PFSK-1 (cell line): ENCODE data around the gene CASTOR1.

Experiments
- FOXP2 ChIP-seq: optimal IDR thresholded peaks from 2 replicates; pipeline ENCODE3; 2011; ENCODE audit warnings: borderline replicate concordance, control low read depth, inconsistent platforms; ENCODE audit not compliant: insufficient read depth; ENCODE audit errors: extremely low read length, extremely low read depth
- POLR2AphosphoS5 ChIP-seq: IDR thresholded peaks from 2 replicates; pipeline ENCODE4 v1.6.1; 2012; ENCODE audit warnings: low read depth, mild to moderate bottlenecking, control low read depth, low read length, moderate library complexity
- SIN3A ChIP-seq: IDR thresholded peaks from 2 replicates; pipeline ENCODE4 v1.6.1; 2012; ENCODE audit warnings: mild to moderate bottlenecking, low read length, moderate library complexity, borderline replicate concordance; ENCODE audit not compliant: insufficient read depth
- TAF1 ChIP-seq: IDR thresholded peaks from 2 replicates; pipeline ENCODE4 v1.6.1; 2012; ENCODE audit warnings: low read length, control low read depth, borderline replicate concordance; ENCODE audit not compliant: insufficient read depth
- TF ChIP-seq, protein P1 (sequence below), 2 experiments: IDR thresholded peaks; 2 replicates each; pipeline versions ENCODE4 v1.6.1 to v1.8.0; 2011 to 2012; ENCODE audit warnings: low read depth in 2 of 2, low read length in 2 of 2, control low read depth in 1 of 2, inconsistent platforms in 1 of 2, mild to moderate bottlenecking in 1 of 2, moderate library complexity in 1 of 2; ENCODE audit not compliant: insufficient read depth in 1 of 2

CASTOR1 gene

DNA sequence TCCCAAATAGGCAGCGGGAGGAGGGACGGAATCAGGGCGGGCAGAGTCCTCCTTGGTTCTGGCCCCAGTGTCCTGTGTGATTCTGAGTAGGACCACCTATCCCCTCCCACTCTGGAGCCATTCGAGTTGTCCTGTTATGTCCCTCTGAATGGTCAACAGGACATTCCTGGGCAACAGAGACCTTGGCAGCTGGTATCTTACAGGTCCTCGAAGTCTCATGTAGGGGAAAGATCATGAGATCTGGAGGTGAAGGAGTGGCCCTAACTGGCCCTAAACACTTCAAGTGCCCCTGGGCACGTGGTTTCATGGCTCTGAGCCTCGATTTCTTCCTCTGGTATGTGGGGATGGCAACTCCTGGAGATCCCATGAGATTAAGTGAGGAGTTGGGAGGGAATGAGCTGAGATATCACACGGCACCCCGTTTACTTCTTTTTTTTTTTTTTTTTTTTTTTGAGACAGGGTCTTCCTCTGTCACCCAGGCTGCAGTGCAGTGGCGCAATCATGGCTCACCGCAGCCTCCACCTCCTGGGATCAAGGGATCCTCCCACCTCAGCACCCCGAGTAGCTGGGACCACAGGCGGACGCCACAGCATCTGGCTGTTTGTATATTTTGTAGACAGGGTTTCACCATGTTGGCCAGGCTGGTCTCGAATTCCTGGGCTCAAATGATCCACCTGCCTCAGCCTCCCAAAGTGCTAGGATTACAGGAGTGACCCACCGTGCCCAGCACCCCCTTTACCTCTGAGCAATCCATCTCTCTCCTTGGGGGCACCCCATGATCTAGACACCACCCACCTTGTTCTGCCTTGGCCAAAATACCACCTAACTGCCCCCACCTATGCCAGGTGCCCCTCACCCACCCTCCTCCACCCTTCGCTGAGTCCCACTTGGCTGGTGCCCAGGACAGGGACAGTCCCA is 49.6 kb downstream of the CASTOR1 start:
- TF ChIP-seq, protein P1, sequence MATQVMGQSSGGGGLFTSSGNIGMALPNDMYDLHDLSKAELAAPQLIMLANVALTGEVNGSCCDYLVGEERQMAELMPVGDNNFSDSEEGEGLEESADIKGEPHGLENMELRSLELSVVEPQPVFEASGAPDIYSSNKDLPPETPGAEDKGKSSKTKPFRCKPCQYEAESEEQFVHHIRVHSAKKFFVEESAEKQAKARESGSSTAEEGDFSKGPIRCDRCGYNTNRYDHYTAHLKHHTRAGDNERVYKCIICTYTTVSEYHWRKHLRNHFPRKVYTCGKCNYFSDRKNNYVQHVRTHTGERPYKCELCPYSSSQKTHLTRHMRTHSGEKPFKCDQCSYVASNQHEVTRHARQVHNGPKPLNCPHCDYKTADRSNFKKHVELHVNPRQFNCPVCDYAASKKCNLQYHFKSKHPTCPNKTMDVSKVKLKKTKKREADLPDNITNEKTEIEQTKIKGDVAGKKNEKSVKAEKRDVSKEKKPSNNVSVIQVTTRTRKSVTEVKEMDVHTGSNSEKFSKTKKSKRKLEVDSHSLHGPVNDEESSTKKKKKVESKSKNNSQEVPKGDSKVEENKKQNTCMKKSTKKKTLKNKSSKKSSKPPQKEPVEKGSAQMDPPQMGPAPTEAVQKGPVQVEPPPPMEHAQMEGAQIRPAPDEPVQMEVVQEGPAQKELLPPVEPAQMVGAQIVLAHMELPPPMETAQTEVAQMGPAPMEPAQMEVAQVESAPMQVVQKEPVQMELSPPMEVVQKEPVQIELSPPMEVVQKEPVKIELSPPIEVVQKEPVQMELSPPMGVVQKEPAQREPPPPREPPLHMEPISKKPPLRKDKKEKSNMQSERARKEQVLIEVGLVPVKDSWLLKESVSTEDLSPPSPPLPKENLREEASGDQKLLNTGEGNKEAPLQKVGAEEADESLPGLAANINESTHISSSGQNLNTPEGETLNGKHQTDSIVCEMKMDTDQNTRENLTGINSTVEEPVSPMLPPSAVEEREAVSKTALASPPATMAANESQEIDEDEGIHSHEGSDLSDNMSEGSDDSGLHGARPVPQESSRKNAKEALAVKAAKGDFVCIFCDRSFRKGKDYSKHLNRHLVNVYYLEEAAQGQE (IDR thresholded peaks at IDR 0.05; ENCODE audit: insufficient read depth in 1 of 2, low read depth in 2 of 2, low read length in 2 of 2): no peak
- no peak for TF ChIP-seq SIN3A

DNA sequence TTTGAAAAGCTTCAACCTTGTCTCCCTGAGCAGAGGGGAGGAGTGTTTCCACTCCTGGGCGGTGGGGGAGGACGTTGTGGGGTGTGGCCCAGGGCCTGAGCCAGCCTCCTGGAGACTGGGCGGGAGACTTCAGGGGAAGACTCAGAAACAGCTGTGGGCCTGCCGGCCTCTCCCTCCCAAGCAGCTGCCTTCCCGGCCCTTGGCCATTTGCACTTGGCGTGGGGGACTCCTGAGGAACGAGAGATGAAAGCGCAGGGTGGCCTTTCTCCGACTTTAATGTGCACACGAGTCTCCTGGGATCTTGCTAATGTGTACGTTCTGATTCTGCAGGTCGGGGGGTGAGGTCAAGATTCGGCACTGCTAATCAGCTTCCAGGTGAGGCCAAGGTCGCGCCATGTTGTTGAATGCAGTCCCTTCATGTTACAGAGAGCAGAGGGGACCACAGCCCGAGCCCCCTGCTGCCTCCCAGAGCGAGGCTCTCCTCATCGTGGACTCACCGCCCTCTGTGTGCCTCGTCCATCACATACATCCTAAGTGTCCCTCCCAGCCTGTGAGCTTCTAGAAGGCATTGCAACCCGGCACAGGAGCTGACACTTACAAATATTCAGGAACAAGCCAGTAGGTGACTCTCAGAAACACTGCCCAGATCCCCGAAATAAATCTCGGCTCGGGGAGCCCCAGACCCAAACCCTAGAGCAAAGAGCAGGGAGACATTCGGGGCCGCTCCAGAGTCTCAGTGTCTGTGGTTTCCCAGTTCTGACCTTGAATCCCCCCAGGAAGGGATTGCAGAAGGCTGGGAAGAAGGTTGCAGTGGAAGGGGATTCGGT is 50.4 kb downstream of the CASTOR1 start:
- TF ChIP-seq POLR2AphosphoS5 (no peak), FOXP2 (no peak), TAF1 (no peak), SIN3A (no peak)
- TF ChIP-seq, protein P1 (IDR thresholded peaks at IDR 0.05; ENCODE audit: insufficient read depth in 1 of 2, low read depth in 2 of 2, low read length in 2 of 2): no peak

DNA sequence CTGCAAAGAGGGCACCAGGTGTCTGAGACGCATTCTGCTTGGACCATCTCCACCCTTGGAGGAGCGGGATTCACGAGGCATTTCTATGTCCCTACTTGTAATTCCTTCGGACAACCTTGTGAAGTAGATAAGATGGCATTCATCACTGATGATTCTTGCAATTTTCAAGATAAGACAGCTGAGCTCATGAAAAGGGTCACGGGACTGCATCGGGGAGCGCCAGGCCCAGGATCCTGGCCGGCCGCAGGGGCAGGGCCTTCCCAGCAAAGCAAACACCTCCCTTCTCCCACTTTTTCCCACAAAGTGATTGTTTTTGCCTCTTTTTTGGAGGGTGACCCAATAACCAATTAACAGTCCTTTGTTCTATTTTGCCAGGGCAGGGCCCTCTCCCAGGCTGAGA is 51.2 kb downstream of the CASTOR1 start:
- TF ChIP-seq TAF1 (no peak), FOXP2 (no peak), POLR2AphosphoS5 (no peak), SIN3A (no peak)
- TF ChIP-seq, protein P1 (IDR thresholded peaks at IDR 0.05; ENCODE audit: insufficient read depth in 1 of 2, low read depth in 2 of 2, low read length in 2 of 2): no peak

- TF ChIP-seq TAF1 (no peak), FOXP2 (no peak), POLR2AphosphoS5 (no peak), SIN3A (no peak)
- TF ChIP-seq, protein P1 (IDR thresholded peaks at IDR 0.05; ENCODE audit: insufficient read depth in 1 of 2, low read depth in 2 of 2, low read length in 2 of 2): no peak
Observed at GRCh38 chr22:30236875-30237274, 52.4 kb downstream of the CASTOR1 start.
